Esophagus muscularis mucosa (tissue), 4 donors: ENCODE data around the gene ZWILCH. TPM values are rescaled to one million over a fixed set of nuclear protein-coding genes. Genes with fewer than 3 reads are reported as not detected.

Experiments
- DNase-seq: peaks from one replicate; pipeline ENCODE4 v3.0.0-alpha.2; 2017; ENCODE audit errors: extremely low spot score
- H3K27ac ChIP-seq, 4 donors: fragments of 200-600 bp; sonication (generic); replicated peaks in 1 of 4; 1 replicate in 3 of 4; 2 replicates in 1 of 4; pipeline ENCODE4 v1.5.1; 2016 to 2019; ENCODE audit warnings: mild to moderate bottlenecking in 1 of 4
- H3K27me3 ChIP-seq, 4 donors: fragments of 200-600 bp; sonication (generic); one replicate each; pipeline versions ENCODE4 v1.5.1 to v1.6.0; 2016 to 2019
- H3K36me3 ChIP-seq, 4 donors: fragments of 200-600 bp; sonication (generic); one replicate each; pipeline ENCODE4 v1.5.1; 2016 to 2019
- H3K4me1 ChIP-seq, 4 donors: fragments of 200-600 bp; sonication (generic); one replicate each; pipeline ENCODE4 v1.5.1; 2016 to 2019
- H3K4me3 ChIP-seq, 4 donors: fragments of 200-600 bp; sonication (generic); 1 replicate in 2 of 4; 2 replicates in 2 of 4; pipeline ENCODE4 v1.5.1; 2016 to 2019; ENCODE audit warnings: mild to moderate bottlenecking in 4 of 4, moderate library complexity in 1 of 4
- H3K9me3 ChIP-seq, 4 donors: fragments of 200-600 bp; sonication (generic); 1 replicate in 3 of 4; 2 replicates in 1 of 4; pipeline ENCODE4 v1.5.1; 2016 to 2019
- EP300 ChIP-seq: sonication (generic); formaldehyde crosslinking; IDR thresholded peaks from one replicate; pipeline ENCODE4 v1.6.1; 2017; ENCODE audit warnings: antibody characterized with exemption
- POLR2A ChIP-seq: fragments of 450-650 bp; IDR thresholded peaks from one replicate; pipeline ENCODE4 v1.6.1; 2017; ENCODE audit warnings: antibody characterized with exemption, moderate library complexity, mild to moderate bottlenecking, low read depth
- POLR2AphosphoS5 ChIP-seq, 2 donors: sonication (generic); formaldehyde crosslinking; IDR thresholded peaks; one replicate each; pipeline ENCODE4 v1.6.1; 2017; ENCODE audit warnings: antibody characterized with exemption in 2 of 2
- WGBS: methylation state at CpG from one replicate; pipeline ENCODE4 v1.1.5; 2018; 5-methylcytosine and 5-hydroxymethylcytosine counted together
- intact Hi-C: fragments of 100-400 bp; cut with DNase I; formaldehyde crosslinking; loops from one replicate; pipeline ENCODE4 v1.15.1; 2023
- total RNA-seq, 4 donors: library from RNA; depleted of rRNA; stranded (reverse); fragments of >200 nt; gene quantifications; one replicate each; pipeline versions ENCODE4 v1.1.0 to v1.2.1, GENCODE V29; 2016
- TF ChIP-seq, protein P1 (sequence below), 3 experiments: fragments of 200-600 bp in 2 of 3; fragments of 450-650 bp in 1 of 3; sonication (generic) in 2 of 3; IDR thresholded peaks; one replicate each; pipeline ENCODE4 v1.5.1; 2017 to 2019; ENCODE audit warnings: antibody characterized with exemption in 3 of 3, mild to moderate bottlenecking in 2 of 3, moderate library complexity in 1 of 3

ZWILCH gene
- total RNA-seq, 4 donors from 2014 or later, result 2.1 to 3.3 (median 2.4) TPM

GRCh38 chr15:66570842-66571478 lies 65.8 kb downstream of the ZWILCH start:
- Histone ChIP-seq H3K36me3 (no peaks in the 10 kb centered on the region), H3K27ac (no peak overlapping the region), H3K27me3 (no peaks in the 10 kb centered on the region), H3K4me1 (peaks cover 9 to 21% (median 18%) of the 10 kb centered on the region in 4 donors), H3K9me3 (no peaks in the 10 kb centered on the region), H3K4me3 (no peak overlapping the region)
- intact Hi-C loops, result no loop called here
- peak; percentile 70 for DNase-seq
- TF ChIP-seq POLR2AphosphoS5 (IDR thresholded peaks at IDR 0.05), result no peak
- TF ChIP-seq, protein P1, sequence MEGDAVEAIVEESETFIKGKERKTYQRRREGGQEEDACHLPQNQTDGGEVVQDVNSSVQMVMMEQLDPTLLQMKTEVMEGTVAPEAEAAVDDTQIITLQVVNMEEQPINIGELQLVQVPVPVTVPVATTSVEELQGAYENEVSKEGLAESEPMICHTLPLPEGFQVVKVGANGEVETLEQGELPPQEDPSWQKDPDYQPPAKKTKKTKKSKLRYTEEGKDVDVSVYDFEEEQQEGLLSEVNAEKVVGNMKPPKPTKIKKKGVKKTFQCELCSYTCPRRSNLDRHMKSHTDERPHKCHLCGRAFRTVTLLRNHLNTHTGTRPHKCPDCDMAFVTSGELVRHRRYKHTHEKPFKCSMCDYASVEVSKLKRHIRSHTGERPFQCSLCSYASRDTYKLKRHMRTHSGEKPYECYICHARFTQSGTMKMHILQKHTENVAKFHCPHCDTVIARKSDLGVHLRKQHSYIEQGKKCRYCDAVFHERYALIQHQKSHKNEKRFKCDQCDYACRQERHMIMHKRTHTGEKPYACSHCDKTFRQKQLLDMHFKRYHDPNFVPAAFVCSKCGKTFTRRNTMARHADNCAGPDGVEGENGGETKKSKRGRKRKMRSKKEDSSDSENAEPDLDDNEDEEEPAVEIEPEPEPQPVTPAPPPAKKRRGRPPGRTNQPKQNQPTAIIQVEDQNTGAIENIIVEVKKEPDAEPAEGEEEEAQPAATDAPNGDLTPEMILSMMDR (IDR thresholded peaks at IDR 0.05), result no peak
- no peak for TF ChIP-seq POLR2A
- no peak for TF ChIP-seq EP300
- 92% methylated on average over 6 of the region's 6 CpGs for WGBS

DNA sequence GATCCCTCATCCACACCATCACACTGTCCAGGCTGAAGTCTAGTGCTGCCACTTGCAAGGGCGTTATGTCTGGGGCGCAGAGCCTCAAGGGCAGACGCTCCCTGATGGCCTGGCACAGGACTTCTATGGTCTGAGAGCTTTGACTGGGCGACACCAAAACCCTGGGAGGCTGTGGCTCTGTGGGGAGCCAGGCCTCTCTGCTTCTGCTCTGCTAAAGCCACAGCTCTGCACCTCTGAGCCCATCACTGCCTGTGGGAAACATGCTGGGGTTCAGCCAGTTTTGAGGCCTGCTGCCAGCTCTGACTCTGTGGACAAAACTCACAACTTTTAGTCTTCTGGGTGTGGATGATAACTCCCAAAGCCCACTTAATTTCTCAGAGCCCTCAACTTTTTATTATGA lies 67.0 kb downstream of the ZWILCH start:
- 100% methylated on average over 3 of the region's 4 CpGs for WGBS
- Histone ChIP-seq H3K27ac (no peak overlapping the region), H3K9me3 (no peaks in the 10 kb centered on the region), H3K36me3 (no peaks in the 10 kb centered on the region), H3K27me3 (no peaks in the 10 kb centered on the region), H3K4me3 (no peak overlapping the region), H3K4me1 (peaks cover 4 to 17% (median 14%) of the 10 kb centered on the region in 4 donors)
- intact Hi-C loops, result no loop called here
- TF ChIP-seq, protein P1 (IDR thresholded peaks at IDR 0.05), result no peak
- TF ChIP-seq POLR2AphosphoS5 (IDR thresholded peaks at IDR 0.05), result no peak
- no peak for TF ChIP-seq EP300
- no peak for TF ChIP-seq POLR2A
- peak; percentile 64 for DNase-seq

- WGBS, result 97% methylated on average over 7 of the region's 7 CpGs
- H3K27me3 ChIP-seq, result no peaks in the 10 kb centered on the region
- peaks cover 0 to 14% (median 12%) of the 10 kb centered on the region in 4 donors for H3K4me1 ChIP-seq
- no peak overlapping the region for H3K4me3 ChIP-seq
- no peak for TF ChIP-seq POLR2AphosphoS5 (IDR thresholded peaks at IDR 0.05)
- no peak for TF ChIP-seq EP300
- TF ChIP-seq, protein P1 (IDR thresholded peaks at IDR 0.05), result no peak
- no peak for TF ChIP-seq POLR2A
- intact Hi-C loops, result no loop called here
- DNase-seq, result no peak
- no peaks in the 10 kb centered on the region for H3K9me3 ChIP-seq
- H3K27ac ChIP-seq, result no peak overlapping the region
- H3K36me3 ChIP-seq, result no peaks in the 10 kb centered on the region
Measured at GRCh38 chr15:66573348-66573718, 68.2 kb downstream of the ZWILCH start.

- peaks cover 0 to 14% (median 12%) of the 10 kb centered on the region in 4 donors for H3K4me1 ChIP-seq
- no peak for DNase-seq
- TF ChIP-seq, protein P1 (IDR thresholded peaks at IDR 0.05), result no peak
- TF ChIP-seq EP300 (no peak), POLR2A (no peak)
- WGBS, result 78% methylated on average over 6 of the region's 10 CpGs
- no peaks in the 10 kb centered on the region for H3K36me3 ChIP-seq
- no peak overlapping the region for H3K4me3 ChIP-seq
- intact Hi-C loops, result no loop called here
- no peak overlapping the region for H3K27ac ChIP-seq
- H3K9me3 ChIP-seq, result no peaks in the 10 kb centered on the region
- H3K27me3 ChIP-seq, result no peaks in the 10 kb centered on the region
Measured at GRCh38 chr15:66573719-66574595, 68.8 kb downstream of the ZWILCH start.
